Right ventricle myocardium inferior (tissue), 1 donor: ENCODE data around the gene CACNA2D3. TPM values are rescaled to one million over a fixed set of nuclear protein-coding genes. Genes with fewer than 3 reads are reported as not detected.

Experiments
- ATAC-seq: fragments of 200-7000 bp; cut with Tn5 transposase; one replicate; pipeline ENCODE4 v1.9.1; 2020; ENCODE audit warnings: mild to moderate bottlenecking, moderate library complexity
- DNase-seq: peaks from one replicate; pipeline ENCODE4 v3.0.0; 2021; ENCODE audit errors: missing footprints
- intact Hi-C: fragments of 100-400 bp; cut with DNase I; formaldehyde crosslinking; loops from one replicate; pipeline ENCODE4 v1.11.0; 2022
- total RNA-seq: library from RNA; stranded (reverse); fragmentation: NEBNext Ultra II Directional; extraction: Animal tissue kit (Norgen Biotek cat#: 25700); gene quantifications from one replicate; pipeline ENCODE4 v1.2.1, GENCODE V29; 2021
- donor health status: DM: no; HTN: yes; CAD: no; lungs with severe emphysema.

CACNA2D3 gene
- total RNA-seq, 1 donor from 2014 or later: 33.7 TPM

GRCh38 chr3:54935869-54936268, 813.5 kb downstream of the CACNA2D3 start:
- DNase-seq (no peak), ATAC-seq (no peak)
- intact Hi-C loops: no loop called here

GRCh38 chr3:54936561-54936960, 814.2 kb downstream of the CACNA2D3 start:
- ATAC-seq: peak; percentile 31
- intact Hi-C loops: no loop called here
- no peak for DNase-seq

- ATAC-seq (no peak), DNase-seq (no peak)
- intact Hi-C loops: no loop called here
Observed at GRCh38 chr3:54939557-54940300, 817.4 kb downstream of the CACNA2D3 start.

- ATAC-seq (no peak), DNase-seq (no peak)
- intact Hi-C loops: no loop called here
Observed at GRCh38 chr3:54940971-54941370, 818.6 kb downstream of the CACNA2D3 start.

GRCh38 chr3:54941690-54942362, 819.5 kb downstream of the CACNA2D3 start:
- intact Hi-C loops: no loop called here

GRCh38 chr3:54949491-54950044, 827.2 kb downstream of the CACNA2D3 start:
- DNase-seq (no peak), ATAC-seq (no peak)
- intact Hi-C loops: loop anchor here (5.0 to 10.0 kb wide), 3 partner anchors 92 to 535 kb away; partner anchors contain the start of gene WNT5A

More at GRCh38 chr3:54941690-54942362, 819.5 kb downstream of the CACNA2D3 start:
- ATAC-seq: no peak
- DNase-seq: no peak

GRCh38 chr3:54950391-54951003, 828.1 kb downstream of the CACNA2D3 start:
- DNase-seq: no peak
- intact Hi-C loops: loop anchor here (5.0 to 10.0 kb wide), 3 partner anchors 93 to 534 kb away; partner anchors contain the start of gene WNT5A
- ATAC-seq: no peak

GRCh38 chr3:54951405-54951804, 829.1 kb downstream of the CACNA2D3 start:
- peak; percentile 96 for ATAC-seq
- intact Hi-C loops: loop anchor here (5.0 to 10.0 kb wide), 3 partner anchors 94 to 533 kb away; partner anchors contain the start of gene WNT5A
- DNase-seq: peak; percentile 87

- DNase-seq (no peak), ATAC-seq (no peak)
- intact Hi-C loops: loop anchor here (5.0 to 10.0 kb wide), 3 partner anchors 97 to 531 kb away; partner anchors contain the start of gene WNT5A
Observed at GRCh38 chr3:54954022-54954421, 831.7 kb downstream of the CACNA2D3 start.

GRCh38 chr3:54954521-54954920, 832.2 kb downstream of the CACNA2D3 start:
- intact Hi-C loops: loop anchor here (5.0 to 10.0 kb wide), 3 partner anchors 97 to 530 kb away; partner anchors contain the start of gene WNT5A

GRCh38 chr3:54955496-54955895, 833.1 kb downstream of the CACNA2D3 start:
- intact Hi-C loops: loop anchor here (10.0 kb wide), 1 partner anchor 529 kb away; the partner anchor contains the start of gene WNT5A

More at GRCh38 chr3:54954521-54954920, 832.2 kb downstream of the CACNA2D3 start:
- DNase-seq (no peak), ATAC-seq (no peak)

GRCh38 chr3:54955941-54956340, 833.6 kb downstream of the CACNA2D3 start:
- DNase-seq: no peak
- ATAC-seq: no peak
- intact Hi-C loops: loop anchor here (10.0 kb wide), 1 partner anchor 529 kb away; the partner anchor contains the start of gene WNT5A

More at GRCh38 chr3:54955496-54955895, 833.1 kb downstream of the CACNA2D3 start:
- DNase-seq: no peak
- no peak for ATAC-seq

- intact Hi-C loops: loop anchor here (10.0 kb wide), 1 partner anchor 527 kb away; the partner anchor contains the start of gene WNT5A
- ATAC-seq (no peak), DNase-seq (no peak)
Observed at GRCh38 chr3:54957711-54958110, 835.4 kb downstream of the CACNA2D3 start.

GRCh38 chr3:54960082-54960481, 837.7 kb downstream of the CACNA2D3 start:
- ATAC-seq: no peak
- no peak for DNase-seq
- intact Hi-C loops: no loop called here

- no peak for DNase-seq
- ATAC-seq: no peak
- intact Hi-C loops: no loop called here
Observed at GRCh38 chr3:54960701-54961100, 838.3 kb downstream of the CACNA2D3 start.

GRCh38 chr3:54962200-54962599, 839.8 kb downstream of the CACNA2D3 start:
- ATAC-seq (no peak), DNase-seq (no peak)
- intact Hi-C loops: no loop called here

- DNase-seq: no peak
- no peak for ATAC-seq
- intact Hi-C loops: no loop called here
Observed at GRCh38 chr3:54963641-54964040, 841.3 kb downstream of the CACNA2D3 start.

GRCh38 chr3:54964081-54964480, 841.7 kb downstream of the CACNA2D3 start:
- intact Hi-C loops: no loop called here
- no peak for ATAC-seq
- no peak for DNase-seq

GRCh38 chr3:54965746-54966145, 843.4 kb downstream of the CACNA2D3 start:
- intact Hi-C loops: no loop called here
- no peak for ATAC-seq
- DNase-seq: no peak
